22Rv1 (cell line): Measurements from ENCODE around the gene LYPD4.
A peak's percentile ranks its signal among the peaks of the same experiment; 100 is the strongest.
"Not testable (repeated sequence)": the region's sequence is repeated elsewhere in the genome, so short reads cannot be mapped to it uniquely, and the experiment has no call there.

Experiments
- H3K27ac ChIP-seq: fragments of 450-650 bp; 2 replicates; pipeline ENCODE4 v1.5.1; 2017
- CTCF ChIP-seq: fragments of 450-650 bp; IDR thresholded peaks from 2 replicates; pipeline ENCODE4 v1.5.1; 2017; ENCODE audit warnings: mild to moderate bottlenecking
- ZFX ChIP-seq: fragments of 450-650 bp; IDR thresholded peaks from 2 replicates; pipeline ENCODE4 v1.6.1; 2017; ENCODE audit warnings: antibody characterized with exemption, borderline replicate concordance

LYPD4 gene

GRCh38 chr19:41879670-41880328 lies 35.3 kb upstream of the LYPD4 start:
- no peak for TF ChIP-seq CTCF
- no peak for TF ChIP-seq ZFX
- no peak overlapping the region for H3K27ac ChIP-seq

DNA sequence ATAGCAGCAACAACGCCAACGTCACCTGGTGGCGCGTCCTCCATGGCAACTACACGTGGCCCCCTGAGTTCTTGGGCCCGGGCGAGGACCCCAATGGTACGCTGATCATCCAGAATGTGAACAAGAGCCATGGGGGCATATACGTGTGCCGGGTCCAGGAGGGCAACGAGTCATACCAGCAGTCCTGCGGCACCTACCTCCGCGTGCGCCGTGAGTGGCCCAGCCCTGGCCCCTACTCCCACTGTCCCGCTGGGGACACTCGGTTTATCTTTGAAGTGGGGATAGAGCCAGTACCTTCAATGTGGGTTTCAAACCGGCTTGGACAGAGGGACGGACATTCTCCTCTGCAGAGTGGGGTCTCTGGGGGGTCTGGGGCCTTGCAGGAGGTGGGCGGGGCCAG lies 34.6 kb upstream of the LYPD4 start:
- no peak overlapping the region for H3K27ac ChIP-seq

GRCh38 chr19:41877916-41878905 lies 33.7 kb upstream of the LYPD4 start:
- TF ChIP-seq ZFX (no peak), CTCF (no peak)
- H3K27ac ChIP-seq: no peak overlapping the region

More for the DNA sequence above, 34.6 kb upstream of the LYPD4 start:
- no peak for TF ChIP-seq ZFX
- TF ChIP-seq CTCF: no peak

DNA sequence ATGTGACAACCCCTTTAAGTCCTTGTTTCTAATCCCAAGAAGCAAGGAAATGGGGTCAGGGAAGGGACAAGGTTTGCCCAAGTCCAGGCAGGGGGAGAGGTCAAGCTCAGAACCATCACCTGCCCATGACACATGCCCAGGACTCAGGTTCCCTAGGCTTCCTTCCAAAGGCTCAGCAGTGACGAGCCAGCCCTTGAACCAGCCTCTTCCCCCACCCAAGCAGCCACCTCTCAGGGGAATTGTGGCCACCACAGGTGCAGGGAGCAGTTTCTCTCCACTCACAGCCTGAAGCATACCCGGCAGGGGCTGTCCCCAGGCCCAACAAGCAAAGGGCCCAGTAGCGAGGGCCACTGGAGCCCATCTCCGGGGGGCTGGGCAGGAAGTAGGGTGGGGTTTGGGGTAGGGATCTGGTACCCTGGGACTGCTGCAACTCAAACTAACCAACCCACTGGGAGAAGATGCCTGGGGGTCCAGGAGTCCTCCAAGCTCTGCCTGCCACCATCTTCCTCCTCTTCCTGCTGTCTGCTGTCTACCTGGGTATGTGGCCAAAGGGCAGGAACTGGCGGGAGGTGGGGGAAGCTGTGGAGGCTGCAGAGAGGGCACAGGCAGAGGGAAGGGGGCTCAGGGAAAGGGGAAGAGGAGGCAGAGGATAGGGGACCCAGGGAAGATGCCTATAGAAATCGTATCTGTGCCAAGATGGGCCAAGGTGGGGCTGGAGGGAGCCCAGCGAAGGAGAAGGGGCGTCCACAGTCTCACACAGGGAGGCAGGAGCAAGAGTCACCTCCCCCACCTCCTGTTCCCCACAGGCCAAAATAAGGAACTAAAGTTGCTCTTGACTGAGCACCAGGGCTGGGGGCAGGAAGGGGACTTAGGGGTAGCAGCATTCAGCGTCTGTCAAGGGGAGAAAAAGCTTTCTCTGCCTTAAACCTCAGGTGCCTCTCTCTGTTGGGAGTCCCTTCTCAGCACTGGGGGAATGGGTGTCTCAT lies 32.7 kb upstream of the LYPD4 start, which contains the start of gene CD79A:
Gene CD79A (plus strand): TSS at position 433 of the 986 bp plus-strand sequence. CDS start 26 bp downstream, at position 459.
- no peak within 1 kb of the TSS for H3K27ac ChIP-seq
- TF ChIP-seq CTCF (no peak), ZFX (no peak)

GRCh38 chr19:41875973-41876372 lies 31.5 kb upstream of the LYPD4 start:
- not testable (repeated sequence) for H3K27ac ChIP-seq

- no peak for TF ChIP-seq ZFX
- TF ChIP-seq CTCF: peak; percentile 88
- peak overlapping the region; percentile 49 for H3K27ac ChIP-seq
Observed at GRCh38 chr19:41872775-41873647, 28.5 kb upstream of the LYPD4 start.
